Stomach (tissue), 9 donors: Measurements from ENCODE around the gene KCNQ1. TPM values are rescaled to one million over a fixed set of nuclear protein-coding genes. Genes with fewer than 3 reads are reported as not detected.

ENCODE experiments used
- DNase-seq, 2 donors: peaks; one replicate each; pipeline versions ENCODE4 v3.0.0 to v3.0.0-alpha.2; 2013 to 2019
- H3K27ac ChIP-seq, 5 donors: fragments of 200-600 bp in 4 of 5; sonication (generic) in 4 of 5; one replicate each; pipeline ENCODE4 v1.5.1; 2013 to 2019; ENCODE audit warnings: mild to moderate bottlenecking in 1 of 5, moderate library complexity in 1 of 5
- H3K27me3 ChIP-seq, 3 donors: fragments of 200-600 bp; sonication (generic); one replicate each; pipeline ENCODE4 v1.5.1; 2017 to 2019; ENCODE audit warnings: mixed run types in 1 of 3
- H3K36me3 ChIP-seq, 4 donors: fragments of 200-600 bp; sonication (generic); 1 replicate in 3 of 4; 2 replicates in 1 of 4; pipeline ENCODE4 v1.5.1; 2016 to 2019
- H3K4me1 ChIP-seq, 4 donors: fragments of 200-600 bp; sonication (generic); one replicate each; pipeline ENCODE4 v1.5.1; 2016 to 2019
- H3K4me3 ChIP-seq, 4 donors: fragments of 200-600 bp; sonication (generic) in 3 of 4; one replicate each; pipeline ENCODE4 v1.5.1; 2016 to 2019; ENCODE audit warnings: mild to moderate bottlenecking in 1 of 4
- H3K9me3 ChIP-seq, 4 donors: fragments of 200-600 bp; sonication (generic); one replicate each; pipeline ENCODE4 v1.5.1; 2016 to 2019
- CTCF ChIP-seq, 7 experiments: fragments of 450-650 bp in 4 of 7; fragments of 200-600 bp in 3 of 7; sonication (generic) in 3 of 7; IDR thresholded peaks; one replicate each; pipeline ENCODE4 v1.5.1; 2016 to 2019; ENCODE audit warnings: antibody characterized with exemption in 7 of 7, control low read depth in 2 of 7, mild to moderate bottlenecking in 1 of 7
- EP300 ChIP-seq: sonication (generic); formaldehyde crosslinking; IDR thresholded peaks from one replicate; pipeline ENCODE4 v1.6.1; 2017; ENCODE audit warnings: antibody characterized with exemption
- POLR2A ChIP-seq, 4 donors: fragments of 450-650 bp; IDR thresholded peaks; one replicate each; pipeline ENCODE4 v1.6.1; 2016; ENCODE audit warnings: antibody characterized with exemption in 4 of 4, control low read depth in 2 of 4, mild to moderate bottlenecking in 1 of 4, moderate library complexity in 1 of 4
- POLR2AphosphoS5 ChIP-seq, 3 donors: sonication (generic); formaldehyde crosslinking; IDR thresholded peaks; one replicate each; pipeline ENCODE4 v1.6.1; 2016; ENCODE audit warnings: antibody characterized with exemption in 3 of 3
- WGBS, 5 donors: extraction: QIAGEN DNeasy Blood & Tissue Kit in 3 of 5; methylation state at CpG; one replicate each; pipeline versions ENCODE4 v1.1.5 to v1.1.7; 2013 to 2018; 5-methylcytosine and 5-hydroxymethylcytosine counted together
- intact Hi-C: fragments of 100-400 bp; cut with DNase I; formaldehyde crosslinking; loops from one replicate; pipeline ENCODE4 v1.15.1; 2023; ENCODE audit warnings: low total_unique reads
- polyA plus RNA-seq, 3 donors: library from polyadenylated mRNA; stranded (reverse); fragments of 200-250 nt; gene quantifications; one replicate each; pipeline ENCODE4 v1.2.3, GENCODE V29; 2013
- total RNA-seq, 5 donors: library from RNA; depleted of rRNA; stranded (reverse); fragments of >200 nt; gene quantifications; one replicate each; pipeline versions ENCODE4 v1.1.0 to v1.2.3, GENCODE V29; 2014 to 2016
- donor health status: healthy with polysubstance abuse.
- donor health status: Bipolar disorder and iron deficiency.
- donor health status: healthy.

The KCNQ1 gene
- total and polyA plus RNA-seq, 8 donors: 12.1 to 155 (median 49.0) TPM

- WGBS, 5 donors: 80 to 86% (median 83%) methylated on average over 11 to 21 of the region's 21 CpGs
- peaks cover 0 to 10% (median 0%) of the 10 kb centered on the region in 3 donors for H3K27me3 ChIP-seq
- peaks cover 0 to 14% (median 7%) of the 10 kb centered on the region in 4 donors for H3K4me1 ChIP-seq
- TF ChIP-seq CTCF (IDR thresholded peaks at IDR 0.05) (no peak), POLR2A (IDR thresholded peaks at IDR 0.05) (no peak)
- DNase-seq: peak; percentile 2 to 23
- no peaks in the 10 kb centered on the region for H3K36me3 ChIP-seq
- intact Hi-C loops: no loop called here
- no peak overlapping the region for H3K4me3 ChIP-seq
- no peak overlapping the region for H3K27ac ChIP-seq
- no peaks in the 10 kb centered on the region for H3K9me3 ChIP-seq
These were observed 67.9 kb downstream of the KCNQ1 start for GRCh38 chr11:2512431-2513407.

- Histone ChIP-seq H3K36me3 (no peaks in the 10 kb centered on the region), H3K4me3 (no peak overlapping the region), H3K27ac (no peak overlapping the region), H3K27me3 (peaks cover 0 to 7% (median 0%) of the 10 kb centered on the region in 3 donors), H3K9me3 (no peaks in the 10 kb centered on the region), H3K4me1 (peaks cover 0 to 14% (median 7%) of the 10 kb centered on the region in 4 donors)
- TF ChIP-seq POLR2AphosphoS5 (IDR thresholded peaks at IDR 0.05) (no peak), POLR2A (IDR thresholded peaks at IDR 0.05) (no peak), EP300 (no peak), CTCF (IDR thresholded peaks at IDR 0.05) (no peak)
- no peak for DNase-seq
- WGBS, 5 donors: 90 to 95% (median 93%) methylated on average over 5 to 6 of the region's 6 CpGs
- intact Hi-C loops: no loop called here
These were observed 68.6 kb downstream of the KCNQ1 start for GRCh38 chr11:2513441-2513840.

GRCh38 chr11:2515401-2516275, 70.8 kb downstream of the KCNQ1 start:
- Histone ChIP-seq H3K27ac (no peak overlapping the region), H3K36me3 (no peaks in the 10 kb centered on the region), H3K4me1 (peaks cover 0 to 12% (median 6%) of the 10 kb centered on the region in 4 donors), H3K4me3 (no peak overlapping the region), H3K27me3 (peaks cover 0 to 6% (median 0%) of the 10 kb centered on the region in 3 donors), H3K9me3 (no peaks in the 10 kb centered on the region)
- peak; percentile 1 to 17 for DNase-seq
- WGBS, 5 donors: 86 to 93% (median 91%) methylated on average over 15 to 25 of the region's 25 CpGs
- no peak for TF ChIP-seq CTCF (IDR thresholded peaks at IDR 0.05)
- intact Hi-C loops: no loop called here

- no peak overlapping the region for H3K27ac ChIP-seq
- peak in 1 of 2 donors; percentile 18 for DNase-seq
- TF ChIP-seq EP300 (no peak), POLR2A (IDR thresholded peaks at IDR 0.05) (no peak), POLR2AphosphoS5 (IDR thresholded peaks at IDR 0.05) (no peak), CTCF (IDR thresholded peaks at IDR 0.05) (no peak)
- H3K27me3 ChIP-seq: peaks cover 0 to 6% (median 0%) of the 10 kb centered on the region in 3 donors
- intact Hi-C loops: no loop called here
- no peak overlapping the region for H3K4me3 ChIP-seq
- WGBS, 5 donors: 90 to 95% (median 92%) methylated on average over 11 to 20 of the region's 20 CpGs
- peaks cover 0 to 12% (median 4%) of the 10 kb centered on the region in 4 donors for H3K4me1 ChIP-seq
- no peaks in the 10 kb centered on the region for H3K36me3 ChIP-seq
- no peaks in the 10 kb centered on the region for H3K9me3 ChIP-seq
These were observed 71.6 kb downstream of the KCNQ1 start for GRCh38 chr11:2516276-2517015.
